Measurements from ENCODE around the gene LRRC18.

DNA sequence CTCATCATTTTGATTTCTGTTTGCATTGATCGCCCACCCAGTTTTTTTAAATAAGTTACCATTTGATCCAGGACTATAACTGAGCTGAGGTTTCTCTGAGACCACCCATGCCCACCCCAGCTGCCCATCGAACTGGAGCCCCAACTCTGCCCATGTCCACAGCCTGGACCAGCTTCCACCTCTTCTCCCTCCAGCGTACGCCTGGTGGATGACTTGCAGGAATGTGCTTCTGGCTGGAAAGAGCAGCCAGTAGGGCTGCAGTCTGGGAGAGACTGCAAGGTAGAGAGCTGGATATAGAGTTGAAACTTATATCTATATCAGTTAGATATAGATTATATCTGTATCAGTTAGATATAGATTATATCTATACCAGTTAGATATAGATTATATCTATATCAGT, 25.8 kb upstream of the LRRC18 start:
- no peak for TF ChIP-seq TAF1 (IDR thresholded peaks at IDR 0.05; ENCODE audit: borderline replicate concordance, insufficient read depth, low read length)
- no peak for TF ChIP-seq SIN3A (IDR thresholded peaks at IDR 0.05; ENCODE audit: borderline replicate concordance, insufficient read depth, low read length)
- no peak for TF ChIP-seq POLR2AphosphoS5 (IDR thresholded peaks at IDR 0.05; ENCODE audit: low read depth, low read length)
- TF ChIP-seq, protein P1, sequence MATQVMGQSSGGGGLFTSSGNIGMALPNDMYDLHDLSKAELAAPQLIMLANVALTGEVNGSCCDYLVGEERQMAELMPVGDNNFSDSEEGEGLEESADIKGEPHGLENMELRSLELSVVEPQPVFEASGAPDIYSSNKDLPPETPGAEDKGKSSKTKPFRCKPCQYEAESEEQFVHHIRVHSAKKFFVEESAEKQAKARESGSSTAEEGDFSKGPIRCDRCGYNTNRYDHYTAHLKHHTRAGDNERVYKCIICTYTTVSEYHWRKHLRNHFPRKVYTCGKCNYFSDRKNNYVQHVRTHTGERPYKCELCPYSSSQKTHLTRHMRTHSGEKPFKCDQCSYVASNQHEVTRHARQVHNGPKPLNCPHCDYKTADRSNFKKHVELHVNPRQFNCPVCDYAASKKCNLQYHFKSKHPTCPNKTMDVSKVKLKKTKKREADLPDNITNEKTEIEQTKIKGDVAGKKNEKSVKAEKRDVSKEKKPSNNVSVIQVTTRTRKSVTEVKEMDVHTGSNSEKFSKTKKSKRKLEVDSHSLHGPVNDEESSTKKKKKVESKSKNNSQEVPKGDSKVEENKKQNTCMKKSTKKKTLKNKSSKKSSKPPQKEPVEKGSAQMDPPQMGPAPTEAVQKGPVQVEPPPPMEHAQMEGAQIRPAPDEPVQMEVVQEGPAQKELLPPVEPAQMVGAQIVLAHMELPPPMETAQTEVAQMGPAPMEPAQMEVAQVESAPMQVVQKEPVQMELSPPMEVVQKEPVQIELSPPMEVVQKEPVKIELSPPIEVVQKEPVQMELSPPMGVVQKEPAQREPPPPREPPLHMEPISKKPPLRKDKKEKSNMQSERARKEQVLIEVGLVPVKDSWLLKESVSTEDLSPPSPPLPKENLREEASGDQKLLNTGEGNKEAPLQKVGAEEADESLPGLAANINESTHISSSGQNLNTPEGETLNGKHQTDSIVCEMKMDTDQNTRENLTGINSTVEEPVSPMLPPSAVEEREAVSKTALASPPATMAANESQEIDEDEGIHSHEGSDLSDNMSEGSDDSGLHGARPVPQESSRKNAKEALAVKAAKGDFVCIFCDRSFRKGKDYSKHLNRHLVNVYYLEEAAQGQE (IDR thresholded peaks at IDR 0.05; ENCODE audit: insufficient read depth in 1 of 2, low read depth in 2 of 2, low read length in 2 of 2), result no peak

Measured in PFSK-1 (cell line).